IMR-90 (cell line): ENCODE data around the gene HPRT1. TPM values are rescaled to one million over a fixed set of nuclear protein-coding genes. Genes with fewer than 3 reads are reported as not detected.

Source experiments
- ATAC-seq: fragments of 200-7000 bp; cut with Tn5 transposase; 2 replicates; pipeline ENCODE4 v1.9.1; 2020; ENCODE audit warnings: low read depth, mild to moderate bottlenecking, moderate library complexity
- BruUV-seq: library from RNA; stranded (reverse); fragments of 400-500 nt; replicated peaks from 2 replicates; lab custom pipeline; 2021; lab: Mats Ljungman, UMichigan
- CTCF ChIA-PET: fragments of 300-600 bp; formaldehyde crosslinking; extraction: SDS; loops from one replicate; lab custom pipeline; 2021; ENCODE audit warnings: antibody characterized with exemption; lab: Yijun Ruan, JAX
- POLR2A ChIA-PET: fragments of 300-600 bp; sonication (Branson Sonifier 250); formaldehyde crosslinking; loops from one replicate; lab custom pipeline; 2022; ENCODE audit warnings: antibody characterized with exemption; ENCODE audit not compliant: unreplicated experiment; lab: Charles Lee
- DNase-seq: peaks from one replicate; pipeline ENCODE4 v3.0.0; 2013
- H2AFZ ChIP-seq: replicated peaks from 2 replicates; pipeline ENCODE3; 2013; ENCODE audit warnings: low read length, mild to moderate bottlenecking; ENCODE audit not compliant: poor library complexity
- H2AK5ac ChIP-seq: 2 replicates; pipeline ENCODE4 v1.6.1; 2013; ENCODE audit warnings: low read depth, low read length, inconsistent platforms
- H2AK9ac ChIP-seq: replicated peaks from 2 replicates; pipeline ENCODE3; 2013; ENCODE audit warnings: mild to moderate bottlenecking, low read depth, low read length, moderate library complexity; ENCODE audit not compliant: poor library complexity
- H2BK120ac ChIP-seq: 2 replicates; pipeline ENCODE4 v1.6.1; 2013; ENCODE audit warnings: low read depth, low read length, inconsistent platforms
- H2BK15ac ChIP-seq: 3 replicates; pipeline ENCODE4 v1.6.1; 2013; ENCODE audit warnings: low read depth, low read length, inconsistent platforms
- H2BK20ac ChIP-seq: 2 replicates; pipeline ENCODE4 v1.6.1; 2013; ENCODE audit warnings: low read depth, mild to moderate bottlenecking, inconsistent platforms, low read length, moderate library complexity
- H2BK5ac ChIP-seq: 2 replicates; pipeline ENCODE4 v1.6.1; 2013; ENCODE audit warnings: mild to moderate bottlenecking, low read depth, low read length, inconsistent platforms; ENCODE audit not compliant: poor library complexity, severe bottlenecking
- H3K14ac ChIP-seq: replicated peaks from 2 replicates; pipeline ENCODE4 v1.6.1; 2013; ENCODE audit warnings: low read depth, low read length, inconsistent platforms
- H3K18ac ChIP-seq: 2 replicates; pipeline ENCODE4 v1.6.1; 2013; ENCODE audit warnings: low read depth, low read length, control low read depth
- H3K23ac ChIP-seq: 2 replicates; pipeline ENCODE4 v1.6.1; 2013; ENCODE audit warnings: low read depth, low read length, inconsistent platforms
- H3K27ac ChIP-seq: 2 replicates; pipeline ENCODE4 v1.5.1; 2013; ENCODE audit warnings: mild to moderate bottlenecking, control low read depth, low read length; ENCODE audit not compliant: insufficient read depth
- H3K27me3 ChIP-seq: 2 replicates; pipeline ENCODE4 v1.6.1; 2013; ENCODE audit warnings: low read length; ENCODE audit not compliant: control insufficient read depth, insufficient read depth
- H3K36me3 ChIP-seq: 2 replicates; pipeline ENCODE4 v1.6.1; 2013; ENCODE audit warnings: low read length, mixed read lengths; ENCODE audit not compliant: control insufficient read depth, insufficient read depth
- H3K4ac ChIP-seq: 2 replicates; pipeline ENCODE4 v1.6.1; 2013; ENCODE audit warnings: low read depth, low read length, inconsistent platforms
- H3K4me1 ChIP-seq: 2 replicates; pipeline ENCODE4 v1.6.1; 2013; ENCODE audit warnings: low read length, mixed read lengths; ENCODE audit not compliant: control insufficient read depth, insufficient read depth
- H3K4me2 ChIP-seq: 2 replicates; pipeline ENCODE4 v1.6.1; 2013; ENCODE audit warnings: low read depth, mild to moderate bottlenecking, control low read depth, low read length, moderate library complexity
- H3K4me3 ChIP-seq: 2 replicates; pipeline ENCODE4 v1.5.1; 2013; ENCODE audit warnings: low read depth, mild to moderate bottlenecking, control low read depth, low read length, moderate library complexity; ENCODE audit not compliant: insufficient read depth
- H3K56ac ChIP-seq: 2 replicates; pipeline ENCODE4 v1.6.1; 2013; ENCODE audit warnings: low read length, inconsistent platforms; ENCODE audit not compliant: insufficient read depth; ENCODE audit errors: extremely low read depth
- H3K79me1 ChIP-seq, 2 experiments: 2 replicates each; pipeline ENCODE4 v1.6.1; 2013; ENCODE audit warnings: low read length in 2 of 2, inconsistent platforms in 1 of 2, low read depth in 1 of 2
- H3K9ac ChIP-seq: 2 replicates; pipeline ENCODE4 v1.6.1; 2013; ENCODE audit warnings: low read depth, low read length, control low read depth
- H3K9me1 ChIP-seq: 2 replicates; pipeline ENCODE4 v1.6.1; 2013; ENCODE audit warnings: low read length, inconsistent platforms; ENCODE audit not compliant: insufficient read depth
- H3K9me3 ChIP-seq: 2 replicates; pipeline ENCODE4 v1.6.1; 2013; ENCODE audit warnings: low read length; ENCODE audit not compliant: control insufficient read depth, insufficient read depth
- H4K20me1 ChIP-seq: 2 replicates; pipeline ENCODE4 v1.6.1; 2013; ENCODE audit warnings: low read length, inconsistent platforms; ENCODE audit not compliant: insufficient read depth
- H4K5ac ChIP-seq: 2 replicates; pipeline ENCODE4 v1.6.1; 2013; ENCODE audit warnings: mild to moderate bottlenecking, low read depth, low read length, control low read depth
- H4K8ac ChIP-seq, 2 experiments: 2 replicates each; pipeline ENCODE4 v1.6.1; 2013; ENCODE audit warnings: low read depth in 2 of 2, low read length in 2 of 2, control low read depth in 1 of 2, inconsistent platforms in 1 of 2
- H4K91ac ChIP-seq: 2 replicates; pipeline ENCODE4 v1.6.1; 2013; ENCODE audit warnings: low read depth, low read length, inconsistent platforms; ENCODE audit not compliant: insufficient read depth
- BHLHE40 ChIP-seq: fragments of 150-350 bp; IDR thresholded peaks from 2 replicates; pipeline ENCODE4 v1.6.1; 2016; ENCODE audit warnings: mild to moderate bottlenecking, low read depth, low read length
- CTCF ChIP-seq: conservative IDR thresholded peaks from 2 replicates; pipeline ENCODE4 v1.5.1; 2012; ENCODE audit warnings: mild to moderate bottlenecking, low read depth, low read length, improper control_type of control experiment
- MAFK ChIP-seq: IDR thresholded peaks from 2 replicates; pipeline ENCODE4 v1.6.1; 2012; ENCODE audit warnings: low read depth, low read length, improper control_type of control experiment
- RCOR1 ChIP-seq: IDR thresholded peaks from 2 replicates; pipeline ENCODE4 v1.6.1; 2012; ENCODE audit warnings: mild to moderate bottlenecking, low read length, improper control_type of control experiment; ENCODE audit not compliant: insufficient replicate concordance
- WGBS, 2 experiments: methylation state at CpG; one replicate each; pipeline versions ENCODE4 v1.1.5 to v1.1.7; 2013; ENCODE audit warnings: missing lambda C conversion rate in 2 of 2; ENCODE audit not compliant: insufficient read length in 1 of 2; ENCODE audit errors: extremely low coverage in 2 of 2; 5-methylcytosine and 5-hydroxymethylcytosine counted together
- dilution Hi-C: fragments of 300-500 bp; cut with HindIII; formaldehyde crosslinking; loops from one replicate; pipeline ENCODE4 v1.14.3; 2018; ENCODE audit warnings: low sequenced_read_pairs; ENCODE audit not compliant: unreplicated experiment
- in situ Hi-C: fragments of 300-500 bp; cut with MboI; formaldehyde crosslinking; loops from 3 replicates; pipeline ENCODE4 v1.14.3; 2019; ENCODE audit warnings: low sequenced_read_pairs, inconsistent platforms, mixed read lengths
- intact Hi-C: fragments of 100-400 bp; cut with micrococcal nuclease; formaldehyde crosslinking; loops from 2 replicates; pipeline ENCODE4 v1.10.0; 2022
- polyA plus RNA-seq, 3 experiments: library from polyadenylated mRNA; depleted of rRNA; stranded (reverse); fragments of >200 nt; gene quantifications; 2 replicates each; pipeline ENCODE4 v1.2.3, GENCODE V29; 2012; ENCODE audit warnings: low replicate concordance in 1 of 3
- total RNA-seq: library from RNA; depleted of rRNA; stranded (reverse); fragments of >200 nt; gene quantifications from 2 replicates; pipeline ENCODE4 v1.2.3, GENCODE V29; 2012
- TF ChIP-seq, protein P1 (sequence below): fragments of 150-350 bp; IDR thresholded peaks from 2 replicates; pipeline ENCODE4 v1.6.1; 2016; ENCODE audit warnings: low read depth, mild to moderate bottlenecking, low read length, moderate library complexity, borderline replicate concordance

The HPRT1 gene
- total and polyA plus RNA-seq, 2 of the 4 experiments (the other 2 are of a cell fraction) = 7.0 to 30.3 TPM

DNA sequence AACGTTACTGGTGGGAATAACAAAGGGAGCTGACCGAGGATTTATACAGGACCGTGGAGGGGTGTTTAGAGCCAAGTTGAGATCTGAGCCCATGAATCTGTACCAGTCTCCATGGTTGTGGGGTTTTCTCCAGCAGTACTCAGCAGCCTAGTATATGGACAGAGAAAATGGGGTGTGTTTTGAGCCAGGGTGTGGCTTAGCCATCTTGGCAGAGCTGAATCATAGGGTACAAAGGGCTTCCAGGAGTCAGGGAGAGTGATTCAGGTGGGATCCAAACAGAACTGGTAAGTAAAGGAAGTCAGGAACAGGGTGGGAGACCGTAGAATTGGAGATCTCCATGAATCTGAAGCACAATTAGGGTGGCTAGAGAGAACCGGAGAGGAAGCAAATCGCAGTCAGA, 7.4 kb upstream of the HPRT1 start:
- no peak overlapping the region for H4K8ac ChIP-seq
- dilution Hi-C loops = no loop called here

More for the DNA sequence above, 7.4 kb upstream of the HPRT1 start:
- Histone ChIP-seq H2AK9ac (no peak overlapping the region), H2AFZ (no peak overlapping the region), H3K27me3 (no peaks in the 10 kb centered on the region), H3K23ac (no peak overlapping the region), H4K20me1 (no peaks in the 10 kb centered on the region), H3K27ac (no peak overlapping the region), H2BK120ac (no peak overlapping the region), H2BK20ac (no peak overlapping the region), H3K4me1 (no peaks in the 10 kb centered on the region), H3K18ac (no peak overlapping the region), H2AK5ac (no peak overlapping the region), H3K4ac (no peak overlapping the region), H3K9ac (no peak overlapping the region), H3K56ac (no peak overlapping the region), H4K5ac (no peak overlapping the region), H2BK5ac (no peak overlapping the region), H4K91ac (no peak overlapping the region), H3K79me1 (no peaks in the 10 kb centered on the region), H3K14ac (no peak overlapping the region), H2BK15ac (no peak overlapping the region), H3K4me2 (no peak overlapping the region), H3K9me3 (no peaks in the 10 kb centered on the region), H3K4me3 (no peak overlapping the region), H3K9me1 (no peaks in the 10 kb centered on the region), H3K36me3 (no peaks in the 10 kb centered on the region)
- CTCF ChIA-PET = no interaction called here
- DNase-seq (no peak), ATAC-seq (no peak)
- POLR2A ChIA-PET = no interaction called here
- no TSS peak for BruUV-seq
- 48% methylated on average over 4 of the region's 6 CpGs; no CpG with 5 or more reads in 1 of the 2 experiments for WGBS, 2 experiments
- intact Hi-C loops (no loop called here), in situ Hi-C loops (loop anchor here (25.0 kb wide), 1 partner anchor 560 kb away; the partner anchor contains the start of gene RTL8B)
- TF ChIP-seq RCOR1 (no peak), MAFK (no peak), BHLHE40 (no peak), CTCF (no peak)
- TF ChIP-seq, protein P1, sequence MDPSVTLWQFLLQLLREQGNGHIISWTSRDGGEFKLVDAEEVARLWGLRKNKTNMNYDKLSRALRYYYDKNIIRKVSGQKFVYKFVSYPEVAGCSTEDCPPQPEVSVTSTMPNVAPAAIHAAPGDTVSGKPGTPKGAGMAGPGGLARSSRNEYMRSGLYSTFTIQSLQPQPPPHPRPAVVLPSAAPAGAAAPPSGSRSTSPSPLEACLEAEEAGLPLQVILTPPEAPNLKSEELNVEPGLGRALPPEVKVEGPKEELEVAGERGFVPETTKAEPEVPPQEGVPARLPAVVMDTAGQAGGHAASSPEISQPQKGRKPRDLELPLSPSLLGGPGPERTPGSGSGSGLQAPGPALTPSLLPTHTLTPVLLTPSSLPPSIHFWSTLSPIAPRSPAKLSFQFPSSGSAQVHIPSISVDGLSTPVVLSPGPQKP = no peak
